Measurements from ENCODE around the gene NPAS3. TPM values are rescaled to one million over a fixed set of nuclear protein-coding genes. Genes with fewer than 3 reads are reported as not detected.

The NPAS3 gene
- total and polyA plus RNA-seq, 2 of the 8 experiments (the other 6 are each of a cell fraction or from before 2014, with no cell fraction given): 0.11 to 0.60 TPM

DNA sequence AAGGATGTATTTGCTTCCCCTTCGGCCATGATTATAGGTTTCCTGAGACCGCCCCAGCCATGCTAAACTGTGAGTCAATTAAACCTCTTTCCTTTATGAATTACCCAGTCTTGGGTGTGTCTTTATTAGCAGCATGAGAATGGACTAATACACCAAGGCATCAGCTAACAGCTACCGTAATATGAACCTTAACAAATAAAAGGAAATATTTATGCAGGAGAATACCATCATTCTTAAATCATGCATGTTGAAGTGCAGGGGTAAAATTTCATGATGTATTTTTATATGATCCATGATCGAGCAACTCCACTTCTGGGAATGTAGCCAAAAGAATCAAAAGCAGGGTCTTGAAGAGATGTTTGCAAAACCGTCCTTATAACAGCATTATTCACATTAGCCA is 379.0 kb downstream of the NPAS3 start (continued):
- no peak for TF ChIP-seq CHD7 (IDR thresholded peaks at IDR 0.05; ENCODE audit: insufficient replicate concordance, low read length)
- no peak for TF ChIP-seq ZNF274 (IDR thresholded peaks at IDR 0.05; ENCODE audit: borderline replicate concordance, extremely low read depth, low read length)
- no peak for TF ChIP-seq MAFK (IDR thresholded peaks at IDR 0.05; ENCODE audit: low read depth, low read length)
- TF ChIP-seq SUZ12 (IDR thresholded peaks at IDR 0.05; ENCODE audit: low read length): no peak
- no peak for TF ChIP-seq SRF (IDR thresholded peaks at IDR 0.05; ENCODE audit: low read depth, low read length)

Data from H1 (cell line).